ENCODE data around the gene DTNB. TPM values are rescaled to one million over a fixed set of nuclear protein-coding genes. Genes with fewer than 3 reads are reported as not detected.

The DTNB gene
- total and polyA plus RNA-seq, 10 of the 15 experiments (the other 5 are each of a cell fraction or from before 2014, with no cell fraction given): 4.5 to 30.6 (median 11.9) TPM

- TF ChIP-seq EP300 (IDR thresholded peaks at IDR 0.05; ENCODE audit: borderline replicate concordance in 1 of 2, control insufficient read depth in 1 of 2, low read depth in 2 of 2, low read length in 2 of 2) (peak in 1 of 2 experiments; percentile 74; a peak in 2 of 4 replicates), POLR2AphosphoS5 (IDR thresholded peaks at IDR 0.05; ENCODE audit: low read length) (peak; percentile 82), NR2C1 (IDR thresholded peaks at IDR 0.05) (no peak), SREBF2 (IDR thresholded peaks at IDR 0.05; ENCODE audit: low read length) (no peak), POU2F2 (IDR thresholded peaks at IDR 0.05; ENCODE audit: borderline replicate concordance, low read depth, low read length) (peak; percentile 91; the same call in 2 of the 3 replicates), SKIL (IDR thresholded peaks at IDR 0.05; ENCODE audit: low read depth, poor library complexity, severe bottlenecking) (peak; percentile 65), ATF7 (IDR thresholded peaks at IDR 0.05; ENCODE audit: low read depth) (peak; percentile 37; the same call in 1 of the 2 replicates), RUNX3 (IDR thresholded peaks at IDR 0.05; ENCODE audit: low read length) (peak; percentile 96), EED (IDR thresholded peaks at IDR 0.05; ENCODE audit: low read depth) (peak; percentile 70), JUNB (IDR thresholded peaks at IDR 0.05) (no peak), GABPA (IDR thresholded peaks at IDR 0.05; ENCODE audit: low read depth) (no peak), RELB (IDR thresholded peaks at IDR 0.05; ENCODE audit: low read depth) (no peak), KAT2A (conservative IDR thresholded peaks at IDR 0.05; ENCODE audit: control insufficient read depth, low read depth, low read length) (no peak), YBX1 (IDR thresholded peaks at IDR 0.05) (no peak), CHD1 (IDR thresholded peaks at IDR 0.05; ENCODE audit: low read depth, low read length) (no peak), EZH2 (IDR thresholded peaks at IDR 0.05; ENCODE audit: borderline replicate concordance, control insufficient read depth, low read depth, low read length) (no peak), HDGF (IDR thresholded peaks at IDR 0.05) (no peak), ESRRA (IDR thresholded peaks at IDR 0.05; ENCODE audit: low read length) (no peak), CTCF (IDR thresholded peaks at IDR 0.05 in 2 of 3, conservative IDR thresholded peaks at IDR 0.05 in 1 of 3; ENCODE audit: control insufficient read depth in 2 of 3, extremely low read depth in 1 of 3, insufficient read depth in 1 of 3, low read depth in 3 of 3, low read length in 3 of 3) (no peak), ZNF687 (IDR thresholded peaks at IDR 0.05) (0 out of 2 replicates have a peak, but pooled peaks have one; percentile 24), RFX5 (IDR thresholded peaks at IDR 0.05; ENCODE audit: low read depth, low read length) (no peak), CREB1 (IDR thresholded peaks at IDR 0.05; ENCODE audit: low read depth) (peak; percentile 67; the same call in 1 of the 2 replicates)
Observed at GRCh38 chr2:25402477-25402876, 270.9 kb downstream of the DTNB start (continued).

All from GM12878 (cell line).